Inferior parietal cortex (tissue), 1 donor: Measurements from ENCODE around the gene FGFR2.

Source experiments
- DNase-seq: peaks from one replicate; pipeline ENCODE4 v3.0.0-alpha.2; 2016; ENCODE audit errors: extremely low spot score

FGFR2 gene

GRCh38 chr10:121610798-121611323 lies 12.6 kb upstream of the FGFR2 start:
- DNase-seq = no peak

GRCh38 chr10:121609426-121610380 lies 11.5 kb upstream of the FGFR2 start:
- no peak for DNase-seq

GRCh38 chr10:121608469-121609190 lies 10.4 kb upstream of the FGFR2 start:
- no peak for DNase-seq

DNA sequence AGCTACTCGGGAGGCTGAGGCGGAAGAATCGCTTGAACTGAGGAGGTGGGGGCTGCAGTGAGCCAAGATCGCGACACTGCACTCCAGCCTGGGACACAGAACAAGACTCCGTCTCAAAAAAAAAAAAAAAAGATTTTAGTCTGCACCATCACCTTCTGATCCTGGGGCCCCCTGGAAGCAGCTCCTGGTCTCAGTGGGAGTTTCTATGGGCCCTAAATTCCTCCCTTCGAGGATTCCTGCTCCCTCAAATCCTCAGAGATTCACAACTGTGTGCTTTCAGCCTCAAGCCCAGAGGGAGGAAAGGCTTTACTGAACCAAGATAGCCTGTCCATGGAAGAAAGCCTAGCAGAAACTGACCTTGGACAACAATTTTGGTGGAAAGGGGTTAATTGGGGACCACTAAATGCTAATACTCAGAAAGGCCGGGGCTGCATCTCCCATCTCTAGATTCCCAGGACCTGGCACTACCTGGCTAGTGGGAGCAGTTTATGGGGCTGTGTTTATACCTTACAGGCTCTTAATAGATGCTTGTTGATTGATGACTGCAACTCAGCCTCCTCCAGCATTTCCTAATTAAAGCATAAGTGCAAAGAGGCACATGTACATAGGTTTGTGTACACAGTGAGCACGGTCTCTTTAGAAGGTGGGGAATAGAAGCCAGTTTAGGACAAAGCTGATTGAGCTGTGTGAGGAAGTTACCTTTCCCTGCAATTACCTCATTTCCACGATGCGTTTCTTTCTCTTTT lies 9.2 kb upstream of the FGFR2 start:
- DNase-seq = no peak

DNA sequence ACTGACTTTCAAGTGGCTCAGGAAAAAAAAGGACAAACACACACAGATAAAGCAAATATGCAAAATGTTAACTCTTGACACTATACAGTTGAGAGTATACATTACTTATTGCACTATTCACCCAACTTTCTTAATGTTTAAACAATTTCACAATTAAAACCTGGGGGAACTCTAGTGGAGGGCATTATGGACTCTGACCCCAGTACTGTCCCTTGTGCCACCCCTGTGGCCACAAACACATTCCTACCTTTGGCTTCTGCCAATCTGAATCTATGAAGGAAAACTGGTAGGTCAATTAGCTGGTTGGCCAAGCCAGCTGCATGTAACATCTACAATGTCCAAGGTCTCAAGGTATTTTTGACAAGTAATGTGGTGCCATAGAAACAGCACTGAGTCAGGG lies 7.5 kb upstream of the FGFR2 start:
- no peak for DNase-seq

DNA sequence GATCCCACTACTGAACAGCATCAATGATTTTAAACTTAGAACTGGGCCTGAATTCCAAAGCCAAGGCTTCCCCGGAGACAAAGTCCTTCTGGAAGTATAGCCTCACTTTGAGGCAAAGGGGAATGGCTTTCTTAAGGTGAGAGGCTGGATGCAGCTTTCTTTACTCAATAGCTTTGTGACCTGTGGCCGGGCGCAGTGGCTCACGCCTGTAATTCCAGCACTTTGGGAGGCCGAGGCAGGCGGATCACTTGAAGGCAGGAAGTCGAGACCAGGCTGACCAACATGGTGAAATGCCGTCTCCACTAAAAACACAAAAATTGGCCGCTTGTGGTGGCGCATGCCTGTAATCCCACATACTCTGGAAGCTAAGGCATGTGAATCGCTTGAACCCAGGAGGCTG lies 3.2 kb upstream of the FGFR2 start:
- DNase-seq = no peak

GRCh38 chr10:121600611-121601010 lies 2.4 kb upstream of the FGFR2 start:
- no peak for DNase-seq

GRCh38 chr10:121599947-121600346 lies 1.7 kb upstream of the FGFR2 start:
- no peak for DNase-seq

DNA sequence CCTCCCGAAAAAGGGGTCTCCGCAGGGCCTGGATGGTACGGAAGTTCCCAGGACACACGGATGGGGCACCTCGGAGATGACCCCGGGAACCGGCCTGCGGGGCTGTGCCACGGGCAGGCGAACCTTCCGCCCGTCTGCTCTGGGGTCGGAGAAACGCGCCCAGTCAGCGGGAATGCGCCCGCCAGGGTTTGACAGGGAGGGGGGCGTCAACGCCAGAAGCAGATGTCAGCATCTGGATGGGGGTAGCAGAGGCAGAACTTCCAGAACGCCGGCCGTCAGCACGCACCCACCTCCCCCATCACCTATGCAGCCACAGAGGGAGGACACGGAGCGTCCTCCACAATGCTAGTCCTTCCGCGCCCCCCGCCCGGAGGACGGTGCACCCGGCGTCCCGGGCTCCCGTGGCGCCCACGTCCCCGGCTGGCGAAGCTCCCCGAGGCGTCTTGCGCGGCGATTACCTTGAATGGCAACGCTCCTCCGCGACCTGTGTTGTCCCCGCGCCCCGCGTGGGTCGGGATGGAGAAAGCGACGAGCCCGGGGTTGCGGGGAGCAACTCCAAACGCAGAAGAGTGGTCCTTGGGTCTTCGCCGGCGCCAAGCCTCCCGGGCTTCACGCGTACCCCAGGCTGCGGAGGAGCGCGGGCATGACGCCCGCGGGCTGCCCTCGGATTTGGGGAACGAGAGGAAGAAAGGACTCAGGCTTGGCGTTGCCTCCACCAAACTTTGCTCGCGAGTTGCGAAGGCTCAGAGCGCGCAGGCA lies 561 bp downstream of the FGFR2 start:
- DNase-seq = no peak

GRCh38 chr10:121596689-121597503 lies 1.3 kb downstream of the FGFR2 start:
- peak; percentile 68 for DNase-seq

DNA sequence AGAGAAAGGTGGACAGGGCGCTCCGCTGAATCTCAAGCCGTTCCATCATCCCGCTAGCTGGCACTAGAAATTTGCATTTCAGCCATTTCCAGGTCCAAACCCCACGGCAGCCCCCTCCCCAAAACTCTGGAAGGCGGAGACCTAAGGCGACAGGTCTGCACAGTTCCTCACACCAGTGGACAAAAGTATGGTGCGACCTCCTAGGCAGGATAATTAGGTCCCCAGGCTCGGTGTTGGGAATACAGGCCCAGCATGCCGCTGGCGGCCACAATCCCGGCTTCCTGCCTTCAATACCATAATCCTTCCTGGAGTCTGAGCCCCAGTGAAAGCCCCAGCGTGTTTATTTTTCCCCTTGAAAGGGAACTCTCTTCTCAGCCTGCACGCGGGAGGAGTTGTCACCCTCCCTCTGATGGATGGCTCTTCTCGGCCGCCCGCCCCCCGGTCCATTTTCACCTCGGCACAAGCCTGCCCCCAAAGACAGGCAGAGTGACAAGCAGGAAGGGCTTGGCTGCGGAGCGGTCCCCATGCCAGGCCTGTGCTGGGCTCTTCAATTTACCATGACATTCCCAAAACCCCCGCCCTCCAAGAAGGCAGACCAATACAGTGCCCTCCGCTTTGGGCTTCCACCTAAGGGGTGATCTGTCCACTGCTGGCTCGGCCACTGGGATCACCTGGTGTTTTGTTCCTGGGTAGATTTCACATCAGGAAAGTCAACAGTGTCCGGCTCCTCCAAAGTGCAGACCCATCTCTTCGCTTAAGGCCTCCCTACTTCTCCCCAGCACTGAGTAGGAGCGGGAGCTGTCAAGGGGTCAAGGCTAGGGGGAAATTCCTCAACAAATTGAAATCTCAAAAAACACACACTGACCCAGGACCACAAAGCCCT lies 2.2 kb downstream of the FGFR2 start:
- DNase-seq = no peak

- DNase-seq = no peak
Measured at GRCh38 chr10:121595351-121595805, 2.9 kb downstream of the FGFR2 start.

- no peak for DNase-seq
Measured at GRCh38 chr10:121594623-121595350, 3.5 kb downstream of the FGFR2 start.

GRCh38 chr10:121594076-121594475 lies 4.2 kb downstream of the FGFR2 start:
- no peak for DNase-seq

- DNase-seq = no peak
Measured at GRCh38 chr10:121593281-121594075, 4.8 kb downstream of the FGFR2 start.

- no peak for DNase-seq
Measured at GRCh38 chr10:121592155-121592890, 5.9 kb downstream of the FGFR2 start.

- DNase-seq = no peak
Measured at GRCh38 chr10:121591186-121591585, 7.1 kb downstream of the FGFR2 start.
